GM21529 (cell line): Measurements from ENCODE around the gene KIF3B.
"Not testable (repeated sequence)": the region's sequence is repeated elsewhere in the genome, so short reads cannot be mapped to it uniquely, and the experiment has no call there.

Source experiments
- ATAC-seq: cut with Tn5 transposase; IDR thresholded peaks from one replicate; pipeline ENCODE4 v1.9.1; 2021; ENCODE audit not compliant: unreplicated experiment

The KIF3B gene

GRCh38 chr20:32246208-32246607 lies 31.2 kb upstream of the KIF3B start:
- not testable (repeated sequence) for ATAC-seq

GRCh38 chr20:32248043-32248442 lies 29.4 kb upstream of the KIF3B start:
- no peak for ATAC-seq

DNA sequence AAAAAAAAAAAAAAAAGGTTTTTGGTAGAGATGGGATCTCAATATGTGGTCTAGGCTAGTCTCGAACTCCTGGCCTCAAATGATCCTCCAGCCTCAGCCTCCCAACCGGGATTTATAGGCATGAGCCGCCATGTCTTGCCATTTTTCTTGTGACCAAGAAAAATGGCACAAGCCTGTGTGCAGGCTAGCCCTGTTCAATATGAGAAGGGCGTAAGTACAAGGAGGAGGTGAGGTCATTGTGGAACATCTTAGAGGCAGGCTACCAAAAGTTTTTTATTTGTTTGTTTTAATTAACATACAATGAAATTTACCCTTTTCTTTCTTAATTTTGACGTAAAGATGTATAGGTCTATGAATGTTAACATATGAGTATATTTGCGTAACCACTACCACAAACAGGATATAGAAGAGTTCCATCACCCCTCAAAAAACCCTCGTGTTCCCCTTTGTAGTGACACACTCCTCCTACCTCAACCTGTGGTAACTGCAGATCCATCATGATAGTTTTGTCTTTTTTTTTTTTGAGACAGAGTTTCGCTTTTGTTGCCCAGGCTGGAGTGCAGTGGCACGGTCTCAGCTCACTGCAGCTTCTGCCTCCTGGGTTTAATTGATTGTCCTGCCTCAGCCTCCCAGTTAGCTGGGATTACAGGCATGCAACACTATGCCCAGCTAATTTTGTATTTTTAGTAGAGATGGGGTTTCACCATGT lies 28.3 kb upstream of the KIF3B start:
- no peak for ATAC-seq

- no peak for ATAC-seq
Observed at GRCh38 chr20:32251470-32251869, 26.0 kb upstream of the KIF3B start.

GRCh38 chr20:32252189-32252588 lies 25.3 kb upstream of the KIF3B start:
- no peak for ATAC-seq

DNA sequence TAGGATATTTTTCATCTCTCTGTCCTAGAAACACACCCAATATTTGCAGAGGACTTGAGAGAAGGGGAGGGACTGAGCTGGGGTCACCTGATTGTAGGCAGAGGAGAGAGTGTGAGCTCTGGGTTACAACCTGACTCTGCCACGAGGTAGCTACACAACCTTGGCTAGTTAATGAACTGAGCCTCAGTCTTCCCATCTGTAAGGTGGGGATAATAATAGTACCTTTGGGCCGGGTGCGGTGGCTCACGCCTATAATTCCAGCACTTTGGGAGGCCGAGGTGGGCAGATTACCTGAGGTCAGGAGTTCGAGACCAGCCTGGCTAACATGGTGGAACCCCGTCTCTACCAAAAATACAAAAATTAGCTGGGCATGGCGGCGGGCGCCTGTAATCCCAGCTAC lies 16.5 kb upstream of the KIF3B start:
- not testable (repeated sequence) for ATAC-seq

DNA sequence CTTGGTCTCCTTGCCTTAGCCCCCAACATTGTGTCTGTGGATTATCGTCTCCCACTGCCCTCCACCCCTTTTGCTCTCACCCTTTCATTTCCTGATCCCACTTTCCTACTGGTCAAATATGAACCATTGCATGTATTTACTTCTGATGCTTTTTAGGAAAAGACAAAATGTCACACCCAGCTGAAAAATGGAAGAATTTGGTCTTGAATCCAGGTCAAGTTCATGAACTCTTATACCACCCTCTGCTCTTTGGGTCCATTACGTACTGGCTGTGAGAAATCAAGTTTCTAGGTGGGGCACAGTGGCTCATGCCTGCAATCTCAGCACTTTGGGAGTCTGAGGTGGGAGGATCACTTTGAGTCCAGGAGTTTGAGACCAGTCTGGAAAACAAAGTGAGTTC lies 15.8 kb upstream of the KIF3B start:
- no peak for ATAC-seq

- ATAC-seq: no peak
Observed at GRCh38 chr20:32263398-32263954, 14.0 kb upstream of the KIF3B start.

DNA sequence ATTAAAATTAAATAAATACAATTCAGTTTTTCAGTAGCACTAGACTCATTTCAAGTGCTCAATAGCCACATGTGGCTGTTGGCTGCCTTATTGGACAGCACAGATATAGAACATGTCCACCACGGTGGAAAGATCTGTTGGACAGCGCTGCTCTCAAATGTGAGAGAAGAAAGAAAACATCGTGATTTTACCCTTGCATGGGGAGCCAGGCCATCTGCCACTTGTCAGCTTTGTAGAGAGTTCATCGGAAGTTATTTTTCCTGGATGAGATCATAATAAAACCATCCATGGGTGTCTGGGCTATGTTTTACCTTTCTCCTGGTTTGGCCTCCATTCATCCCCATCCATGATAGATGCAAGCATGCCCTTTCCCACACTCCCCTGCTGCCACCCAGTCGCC lies 5.8 kb upstream of the KIF3B start:
- ATAC-seq: no peak

GRCh38 chr20:32274359-32274758 lies 3.1 kb upstream of the KIF3B start:
- no peak for ATAC-seq

DNA sequence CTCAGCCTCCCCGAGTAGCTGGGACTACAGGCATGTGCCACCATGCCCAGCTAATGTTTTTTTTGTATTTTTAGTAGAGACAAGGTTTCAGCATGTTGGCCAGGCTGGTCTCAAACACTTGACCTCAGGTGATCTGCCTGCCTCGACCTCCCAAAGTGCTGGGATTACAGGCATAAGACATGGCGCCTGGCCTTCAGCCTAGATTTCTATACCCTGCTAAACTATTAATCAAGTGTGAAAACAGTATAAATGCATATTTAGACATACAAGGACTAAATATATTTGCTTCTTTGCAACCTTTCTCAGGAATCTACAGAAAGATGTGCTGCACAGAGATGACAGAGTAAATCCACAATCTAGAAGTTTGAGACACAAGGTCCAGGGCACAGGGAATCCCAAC lies 2.3 kb upstream of the KIF3B start:
- ATAC-seq: not testable (repeated sequence)

- peak; percentile 59 for ATAC-seq
Observed at GRCh38 chr20:32278199-32278643, 770 bp downstream of the KIF3B start.

DNA sequence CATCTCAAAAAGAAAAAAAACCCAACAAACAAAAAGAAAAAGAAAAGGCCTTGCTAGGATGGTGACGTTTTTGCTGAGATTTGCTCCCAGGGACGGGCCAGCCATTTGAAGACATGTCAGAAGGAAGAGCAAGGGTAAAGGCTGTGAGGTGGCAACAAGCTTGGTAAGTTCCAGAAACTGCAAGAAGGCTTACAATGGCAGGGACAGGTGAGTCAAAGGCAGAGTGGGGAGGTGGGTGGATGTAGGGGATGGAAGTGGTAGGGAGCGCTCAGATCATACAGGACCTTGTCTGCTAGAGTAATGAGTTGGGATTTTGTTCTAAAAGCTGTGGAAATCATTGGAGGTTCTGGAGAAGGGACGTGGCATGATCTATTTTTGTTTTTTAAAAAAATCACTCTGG lies 4.3 kb downstream of the KIF3B start:
- no peak for ATAC-seq

DNA sequence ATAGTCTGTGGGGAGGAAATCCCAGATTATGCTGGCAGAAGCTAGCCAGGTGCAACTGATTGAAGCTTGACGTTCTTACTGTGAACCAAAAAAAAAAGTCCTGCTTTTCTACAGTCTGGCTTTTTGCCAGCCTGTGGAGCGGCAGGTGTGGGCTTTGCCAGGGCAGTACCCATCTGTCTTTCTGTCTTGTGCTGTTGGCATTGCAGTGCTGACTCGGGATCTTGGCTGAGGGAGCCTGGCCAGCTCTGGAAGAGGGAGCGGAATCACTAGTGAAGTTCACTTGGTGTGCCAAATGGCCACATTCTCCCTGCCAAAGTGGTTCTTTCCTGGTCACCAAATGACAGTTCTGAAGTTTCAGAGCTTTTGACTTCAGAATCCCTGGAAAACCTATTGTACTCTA lies 5.0 kb downstream of the KIF3B start:
- ATAC-seq: no peak

- ATAC-seq: no peak
Observed at GRCh38 chr20:32285082-32285620, 7.7 kb downstream of the KIF3B start.

GRCh38 chr20:32285621-32286371 lies 8.3 kb downstream of the KIF3B start:
- peak; percentile 73 for ATAC-seq

DNA sequence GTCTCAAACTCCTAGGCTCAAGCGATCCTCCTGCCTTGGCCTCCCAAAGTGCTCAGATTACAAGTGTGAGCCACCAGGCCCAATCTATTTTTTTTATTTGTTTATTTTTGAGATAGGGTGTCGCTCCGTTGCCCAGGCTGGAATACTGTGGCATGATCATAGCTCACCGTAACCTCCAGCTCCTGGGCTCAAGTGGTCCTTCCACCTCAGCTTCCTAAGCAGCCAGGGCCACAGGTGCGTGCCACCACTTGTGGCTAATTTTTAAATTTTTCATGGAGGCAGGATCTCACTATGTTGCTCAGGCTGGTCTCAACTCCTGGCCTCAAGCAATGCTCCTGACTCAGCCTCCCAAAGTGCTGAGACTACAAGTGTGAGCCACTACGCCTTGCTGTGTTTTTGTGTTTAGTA lies 9.8 kb downstream of the KIF3B start:
- ATAC-seq: no peak

DNA sequence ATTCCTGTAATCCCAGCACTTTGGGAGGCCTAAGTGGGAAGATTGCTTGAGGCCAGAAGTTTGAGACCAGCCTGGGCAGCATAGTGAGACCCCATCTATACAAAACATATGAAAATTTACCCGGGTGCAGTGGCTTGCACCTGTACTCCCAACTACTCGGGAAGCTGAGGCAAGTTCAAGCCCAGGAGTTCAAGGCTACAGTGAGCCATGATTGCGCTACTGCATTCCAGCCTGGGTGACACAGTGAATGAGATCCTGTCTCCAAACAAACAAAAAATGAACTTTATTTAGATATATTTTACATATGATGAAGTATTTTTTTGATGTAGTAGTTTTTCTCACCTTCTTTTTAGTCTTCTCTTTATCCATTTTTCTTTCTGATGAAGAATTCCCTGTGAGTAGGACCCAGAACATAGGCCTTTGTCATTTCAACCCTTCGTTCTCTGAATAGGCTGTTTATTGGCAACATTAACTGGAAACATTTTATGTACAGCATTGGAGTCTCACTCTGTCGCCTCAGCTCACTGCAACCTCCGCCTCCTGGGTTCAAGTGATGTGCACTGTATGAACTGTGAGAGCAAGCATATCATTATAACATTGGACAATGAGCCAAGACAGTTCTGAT lies 10.9 kb downstream of the KIF3B start:
- no peak for ATAC-seq

GRCh38 chr20:32289299-32289660 lies 11.8 kb downstream of the KIF3B start:
- not testable (repeated sequence) for ATAC-seq

GRCh38 chr20:32289661-32290431 lies 12.4 kb downstream of the KIF3B start:
- no peak for ATAC-seq

- no peak for ATAC-seq
Observed at GRCh38 chr20:32291166-32291565, 13.7 kb downstream of the KIF3B start.
